ENCODE measurements around the gene ELOVL6. TPM values are rescaled to one million over a fixed set of nuclear protein-coding genes. Genes with fewer than 3 reads are reported as not detected.

Gene ELOVL6
- total RNA-seq, 1 experiment from 2014 or later: 25.3 TPM

DNA sequence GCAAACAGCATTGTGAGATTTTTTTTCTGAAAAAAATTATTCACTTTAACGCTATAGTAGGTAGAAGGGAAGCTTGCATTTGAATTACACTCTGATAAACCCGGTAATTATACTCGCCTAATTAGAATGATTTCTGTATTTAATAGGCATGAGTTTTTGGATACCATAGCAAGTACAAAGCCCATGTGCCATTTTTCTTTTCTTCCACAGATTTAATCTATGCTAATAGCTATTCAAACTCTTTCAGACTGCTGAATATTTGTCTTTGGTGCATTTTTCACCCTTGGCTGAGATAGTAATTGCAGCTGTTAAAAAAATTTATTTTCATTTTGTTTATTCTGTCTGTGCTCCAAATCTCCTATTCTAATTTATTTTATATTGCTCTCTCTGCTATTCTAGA is 172.7 kb downstream of the ELOVL6 start:
- H3K27ac ChIP-seq: no peak overlapping the region
- H2AFZ ChIP-seq: no peak overlapping the region
- ChIA-PET CTCF (no interaction called here), POLR2A (ENCODE audit: unreplicated experiment) (no interaction called here)
- H3K4me3 ChIP-seq: no peak overlapping the region
- H3K27me3 ChIP-seq (ENCODE audit: insufficient read depth, low read depth): no peaks in the 10 kb centered on the region
- BruUV-seq (replicated peaks): no TSS peak
- H3K9me2 ChIP-seq (ENCODE audit: insufficient read depth): no peaks in the 10 kb centered on the region
- no peaks in the 10 kb centered on the region for H4K20me1 ChIP-seq (ENCODE audit: insufficient read depth)
- H3K79me2 ChIP-seq (ENCODE audit: low read depth): no peaks in the 10 kb centered on the region
- no peaks in the 10 kb centered on the region for H3K36me3 ChIP-seq (ENCODE audit: low read depth)
- H3K4me2 ChIP-seq: no peak overlapping the region
- H3K4me1 ChIP-seq (replicated peaks; ENCODE audit: insufficient read depth): no peaks in the 10 kb centered on the region
- intact Hi-C loops (cut with micrococcal nuclease; ENCODE audit: unreplicated experiment): no loop called here
- no peak for TF ChIP-seq EZH2 (IDR thresholded peaks at IDR 0.05; ENCODE audit: low read depth)
- TF ChIP-seq, protein P1, sequence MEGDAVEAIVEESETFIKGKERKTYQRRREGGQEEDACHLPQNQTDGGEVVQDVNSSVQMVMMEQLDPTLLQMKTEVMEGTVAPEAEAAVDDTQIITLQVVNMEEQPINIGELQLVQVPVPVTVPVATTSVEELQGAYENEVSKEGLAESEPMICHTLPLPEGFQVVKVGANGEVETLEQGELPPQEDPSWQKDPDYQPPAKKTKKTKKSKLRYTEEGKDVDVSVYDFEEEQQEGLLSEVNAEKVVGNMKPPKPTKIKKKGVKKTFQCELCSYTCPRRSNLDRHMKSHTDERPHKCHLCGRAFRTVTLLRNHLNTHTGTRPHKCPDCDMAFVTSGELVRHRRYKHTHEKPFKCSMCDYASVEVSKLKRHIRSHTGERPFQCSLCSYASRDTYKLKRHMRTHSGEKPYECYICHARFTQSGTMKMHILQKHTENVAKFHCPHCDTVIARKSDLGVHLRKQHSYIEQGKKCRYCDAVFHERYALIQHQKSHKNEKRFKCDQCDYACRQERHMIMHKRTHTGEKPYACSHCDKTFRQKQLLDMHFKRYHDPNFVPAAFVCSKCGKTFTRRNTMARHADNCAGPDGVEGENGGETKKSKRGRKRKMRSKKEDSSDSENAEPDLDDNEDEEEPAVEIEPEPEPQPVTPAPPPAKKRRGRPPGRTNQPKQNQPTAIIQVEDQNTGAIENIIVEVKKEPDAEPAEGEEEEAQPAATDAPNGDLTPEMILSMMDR (conservative IDR thresholded peaks at IDR 0.05): no peak
- DNase-seq: no peak
- no peaks in the 10 kb centered on the region for H3K9me3 ChIP-seq (ENCODE audit: insufficient read depth, low read depth)
- H3F3A ChIP-seq (ENCODE audit: insufficient read depth, low read depth): no peaks in the 10 kb centered on the region

DNA sequence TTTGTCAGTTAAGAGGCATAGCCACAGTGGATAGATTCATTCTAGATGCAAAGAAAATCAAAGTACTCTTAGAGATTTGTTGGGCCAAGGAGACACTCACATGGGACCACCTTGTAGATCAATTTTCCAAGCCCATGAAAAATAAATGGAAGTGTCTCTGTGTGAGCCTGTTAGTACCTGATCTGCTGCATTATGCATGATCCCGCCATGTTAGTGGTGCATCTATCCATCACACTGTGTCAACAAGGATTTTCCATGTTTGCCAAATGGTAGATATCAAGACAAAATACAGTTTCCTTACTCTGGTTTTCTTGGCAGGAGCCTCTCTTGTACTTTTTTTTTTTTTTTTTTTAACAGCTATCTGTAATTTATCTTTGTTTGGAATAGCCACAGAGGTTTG is 173.4 kb downstream of the ELOVL6 start:
- Histone ChIP-seq H3F3A (ENCODE audit: insufficient read depth, low read depth) (no peaks in the 10 kb centered on the region), H3K4me3 (no peak overlapping the region), H3K27ac (no peak overlapping the region), H4K20me1 (ENCODE audit: insufficient read depth) (no peaks in the 10 kb centered on the region), H3K9me3 (ENCODE audit: insufficient read depth, low read depth) (no peaks in the 10 kb centered on the region), H3K27me3 (ENCODE audit: insufficient read depth, low read depth) (no peaks in the 10 kb centered on the region), H3K79me2 (ENCODE audit: low read depth) (no peaks in the 10 kb centered on the region), H2AFZ (no peak overlapping the region), H3K36me3 (ENCODE audit: low read depth) (no peaks in the 10 kb centered on the region), H3K4me2 (no peak overlapping the region), H3K9me2 (ENCODE audit: insufficient read depth) (no peaks in the 10 kb centered on the region), H3K4me1 (replicated peaks; ENCODE audit: insufficient read depth) (no peaks in the 10 kb centered on the region)
- CTCF ChIA-PET: no interaction called here
- no peak for TF ChIP-seq EZH2 (IDR thresholded peaks at IDR 0.05; ENCODE audit: low read depth)
- TF ChIP-seq, protein P1 (conservative IDR thresholded peaks at IDR 0.05): no peak
- no TSS peak for BruUV-seq (replicated peaks)
- intact Hi-C loops (cut with micrococcal nuclease; ENCODE audit: unreplicated experiment): no loop called here
- DNase-seq: no peak
- POLR2A ChIA-PET (ENCODE audit: unreplicated experiment): no interaction called here

DNA sequence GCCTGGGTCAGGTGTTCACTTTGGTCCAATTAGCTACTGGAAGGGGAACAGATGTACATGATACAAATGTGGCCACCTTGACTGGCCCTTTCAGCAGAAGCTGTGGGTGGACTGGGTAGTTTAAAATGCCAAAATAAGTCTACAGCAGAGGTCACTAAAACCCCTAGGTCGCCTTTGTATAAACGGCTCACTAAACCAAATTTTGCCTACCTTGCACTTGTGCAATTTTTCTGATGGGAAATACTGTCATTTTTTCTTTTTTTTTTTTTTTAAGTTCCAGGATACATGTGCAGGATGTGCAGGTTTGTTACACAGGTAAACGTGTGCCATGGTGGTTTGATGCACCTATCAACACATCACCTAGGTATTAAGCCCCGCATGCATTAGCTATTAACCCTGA is 176.0 kb downstream of the ELOVL6 start:
- no peak overlapping the region for H3K4me3 ChIP-seq
- H3K9me3 ChIP-seq (ENCODE audit: insufficient read depth, low read depth): no peaks in the 10 kb centered on the region
- H3K4me2 ChIP-seq: no peak overlapping the region
- H4K20me1 ChIP-seq (ENCODE audit: insufficient read depth): no peaks in the 10 kb centered on the region
- no peak overlapping the region for H3K27ac ChIP-seq
- no peaks in the 10 kb centered on the region for H3F3A ChIP-seq (ENCODE audit: insufficient read depth, low read depth)
- intact Hi-C loops (cut with micrococcal nuclease; ENCODE audit: unreplicated experiment): no loop called here
- H3K79me2 ChIP-seq (ENCODE audit: low read depth): no peaks in the 10 kb centered on the region
- H3K36me3 ChIP-seq (ENCODE audit: low read depth): no peaks in the 10 kb centered on the region
- no peak overlapping the region for H2AFZ ChIP-seq
- no peaks in the 10 kb centered on the region for H3K9me2 ChIP-seq (ENCODE audit: insufficient read depth)
- no peak for TF ChIP-seq EZH2 (IDR thresholded peaks at IDR 0.05; ENCODE audit: low read depth)
- TF ChIP-seq, protein P1 (conservative IDR thresholded peaks at IDR 0.05): no peak
- ChIA-PET POLR2A (ENCODE audit: unreplicated experiment) (no interaction called here), CTCF (no interaction called here)
- DNase-seq: no peak
- BruUV-seq (replicated peaks): no TSS peak
- H3K4me1 ChIP-seq (replicated peaks; ENCODE audit: insufficient read depth): no peaks in the 10 kb centered on the region
- no peaks in the 10 kb centered on the region for H3K27me3 ChIP-seq (ENCODE audit: insufficient read depth, low read depth)
